Keratinocyte (primary cell): ENCODE data around the gene CACNA1I. TPM values are rescaled to one million over a fixed set of nuclear protein-coding genes. Genes with fewer than 3 reads are reported as not detected.

Experiments
- DNase-seq: peaks from one replicate; pipeline ENCODE4 v3.0.0-alpha.2; 2011; ENCODE audit warnings: low read depth, missing footprints, low spot score
- FAIRE-seq: peaks from 2 replicates; lab custom pipeline; 2011; peaks lifted over from hg19 to GRCh38; lab: Jason Lieb, UNC
- H2AFZ ChIP-seq: 2 replicates; pipeline ENCODE4 v1.6.0; 2012; ENCODE audit warnings: low read length, control low read depth, inconsistent platforms; ENCODE audit not compliant: control insufficient read depth
- H3K27ac ChIP-seq: 2 replicates; pipeline ENCODE4 v1.5.1; 2011; ENCODE audit warnings: low read length; ENCODE audit not compliant: control insufficient read depth, insufficient read depth
- H3K27me3 ChIP-seq: 3 replicates; pipeline ENCODE4 v1.6.0; 2011; ENCODE audit warnings: low read length; ENCODE audit not compliant: control insufficient read depth, insufficient read depth; ENCODE audit errors: extremely low read depth
- H3K36me3 ChIP-seq, 2 experiments: 2 replicates in 1 of 2; 3 replicates in 1 of 2; pipeline ENCODE4 v1.5.1; 2011; ENCODE audit warnings: low read length in 2 of 2, mild to moderate bottlenecking in 1 of 2; ENCODE audit not compliant: control insufficient read depth in 2 of 2, insufficient read depth in 2 of 2; ENCODE audit errors: extremely low read depth in 1 of 2
- H3K4me1 ChIP-seq: 3 replicates; pipeline ENCODE4 v1.5.1; 2011; ENCODE audit warnings: low read length; ENCODE audit not compliant: control insufficient read depth, insufficient read depth; ENCODE audit errors: extremely low read depth
- H3K4me2 ChIP-seq: 3 replicates; pipeline ENCODE4 v1.6.0; 2011; ENCODE audit warnings: low read depth, low read length; ENCODE audit not compliant: control insufficient read depth, insufficient read depth; ENCODE audit errors: extremely low read depth
- H3K4me3 ChIP-seq, 3 experiments: fragments of 200-600 bp in 1 of 3; sonication (generic) in 1 of 3; 2 replicates in 2 of 3; 3 replicates in 1 of 3; pipeline ENCODE4 v1.5.1; 2011 to 2016; ENCODE audit warnings: low read length in 3 of 3, mild to moderate bottlenecking in 3 of 3, control low read depth in 2 of 3, inconsistent platforms in 1 of 3, low read depth in 1 of 3, mixed read lengths in 1 of 3, mixed run types in 1 of 3, moderate library complexity in 1 of 3; ENCODE audit not compliant: control insufficient read depth in 2 of 3, insufficient read depth in 2 of 3; ENCODE audit errors: extremely low read depth in 1 of 3
- H3K79me2 ChIP-seq: 2 replicates; pipeline ENCODE4 v1.6.0; 2012; ENCODE audit warnings: low read length; ENCODE audit not compliant: control insufficient read depth, insufficient read depth
- H3K9ac ChIP-seq: 3 replicates; pipeline ENCODE4 v1.6.0; 2011; ENCODE audit warnings: low read length; ENCODE audit not compliant: control insufficient read depth, insufficient read depth; ENCODE audit errors: extremely low read depth
- H3K9me1 ChIP-seq: 3 replicates; pipeline ENCODE4 v1.6.0; 2011; ENCODE audit warnings: low read length; ENCODE audit not compliant: control insufficient read depth, insufficient read depth; ENCODE audit errors: extremely low read depth
- H3K9me3 ChIP-seq: 2 replicates; pipeline ENCODE4 v1.5.1; 2012; ENCODE audit warnings: low read depth, low read length; ENCODE audit not compliant: control insufficient read depth
- H4K20me1 ChIP-seq: 3 replicates; pipeline ENCODE4 v1.6.0; 2011; ENCODE audit warnings: low read length; ENCODE audit not compliant: control insufficient read depth, insufficient read depth; ENCODE audit errors: extremely low read depth
- CTCF ChIP-seq, 3 experiments: IDR thresholded peaks in 1 of 3; conservative IDR thresholded peaks in 1 of 3; optimal IDR thresholded peaks in 1 of 3; 2 replicates in 2 of 3; 3 replicates in 1 of 3; pipeline versions ENCODE3 to v1.5.1; 2011; ENCODE audit warnings: low read length in 3 of 3, mild to moderate bottlenecking in 3 of 3, moderate library complexity in 2 of 3, control low read depth in 1 of 3, inconsistent platforms in 1 of 3; ENCODE audit not compliant: insufficient read depth in 2 of 3; ENCODE audit errors: extremely low read depth in 1 of 3
- EZH2 ChIP-seq: IDR thresholded peaks from one replicate; pipeline ENCODE4 v1.6.1; 2012; ENCODE audit warnings: inconsistent platforms, mild to moderate bottlenecking, low read length, moderate library complexity
- dilution Hi-C: fragments of 300-500 bp; cut with MboI; formaldehyde crosslinking; loops from one replicate; pipeline ENCODE4 v1.7.0; 2020; ENCODE audit warnings: low sequenced_read_pairs; ENCODE audit not compliant: extremely low pct_ligation_motif_present
- polyA plus RNA-seq, 5 experiments: library from polyadenylated mRNA; depleted of rRNA in 3 of 5; stranded (reverse) in 3 of 5; stranded (forward) in 1 of 5; unstranded in 1 of 5; fragments of >200 nt; gene quantifications; 1 replicate in 1 of 5; 2 replicates in 3 of 5; 3 replicates in 1 of 5; pipeline versions ENCODE4 v1.2.1 to v1.2.3, GENCODE V29; 2011 to 2012; ENCODE audit warnings: missing spikeins in 2 of 5, low read depth in 1 of 5, low replicate concordance in 1 of 5

CACNA1I gene
- polyA plus RNA-seq, 1 donor (not counting 4 experiments of a cell fraction or from before 2014, with no cell fraction given), result not detected

GRCh38 chr22:39556970-39557841 lies 13.3 kb upstream of the CACNA1I start:
- FAIRE-seq, result no peak
- H3K4me2 ChIP-seq, result peak overlapping the region; percentile 1
- DNase-seq, result no peak

GRCh38 chr22:39558254-39558727 lies 12.3 kb upstream of the CACNA1I start:
- Histone ChIP-seq H3K79me2 (no peaks in the 10 kb centered on the region), H3K9me1 (no peaks in the 10 kb centered on the region), H3K4me1 (peaks cover 3% of the 10 kb centered on the region), H3K36me3 (no peaks in the 10 kb centered on the region), H3K4me3 (no peak overlapping the region), H3K9me3 (no peaks in the 10 kb centered on the region), H4K20me1 (no peaks in the 10 kb centered on the region), H3K4me2 (no peak overlapping the region), H3K9ac (no peak overlapping the region), H3K27me3 (peaks cover 59% of the 10 kb centered on the region), H2AFZ (no peak overlapping the region), H3K27ac (no peak overlapping the region)
- TF ChIP-seq CTCF (optimal IDR thresholded peaks at IDR 0.05 in 1 of 3, IDR thresholded peaks at IDR 0.05 in 1 of 3, conservative IDR thresholded peaks at IDR 0.05 in 1 of 3; ENCODE audit: extremely low read depth in 1 of 3, insufficient read depth in 2 of 3, low read length in 3 of 3) (no peak), EZH2 (peak; percentile 80)
- DNase-seq (no peak), FAIRE-seq (no peak)
- dilution Hi-C loops, result no loop called here

More at GRCh38 chr22:39556970-39557841, 13.3 kb upstream of the CACNA1I start:
- Histone ChIP-seq H3K4me1 (peaks cover 3% of the 10 kb centered on the region), H3K4me3 (no peak overlapping the region), H3K27ac (no peak overlapping the region), H3K9me1 (no peaks in the 10 kb centered on the region), H2AFZ (no peak overlapping the region), H3K27me3 (peaks cover 67% of the 10 kb centered on the region), H4K20me1 (no peaks in the 10 kb centered on the region), H3K9me3 (no peaks in the 10 kb centered on the region), H3K9ac (no peak overlapping the region), H3K79me2 (no peaks in the 10 kb centered on the region), H3K36me3 (no peaks in the 10 kb centered on the region)
- dilution Hi-C loops, result no loop called here
- TF ChIP-seq CTCF (optimal IDR thresholded peaks at IDR 0.05 in 1 of 3, IDR thresholded peaks at IDR 0.05 in 1 of 3, conservative IDR thresholded peaks at IDR 0.05 in 1 of 3; ENCODE audit: extremely low read depth in 1 of 3, insufficient read depth in 2 of 3, low read length in 3 of 3) (peak in 2 of 3 experiments; percentile 8 to 70), EZH2 (peak; percentile 96)
